Measurements from ENCODE around the gene SAMD9. TPM values are rescaled to one million over a fixed set of nuclear protein-coding genes. Genes with fewer than 3 reads are reported as not detected.

Gene SAMD9
- total RNA-seq, 1 donor from 2014 or later: 13.3 TPM

Other genes starting within 250 kb of the SAMD9 start
- 15.0 and 26.8 TPM in 2 replicates for gene SAMD9L, start 30.4 kb upstream of the SAMD9 start, total RNA-seq
- gene HEPACAM2, start 108.5 kb upstream of the SAMD9 start, total RNA-seq: 0.07 TPM in 1 of 2 replicates, not detected in the other
- gene VPS50, start 114.4 kb upstream of the SAMD9 start, total RNA-seq: 26.8 and 41.4 TPM in 2 replicates

Measured in pulmonary artery endothelial cell (primary cell).